ENCODE data around the gene PPP4R4. TPM values are rescaled to one million over a fixed set of nuclear protein-coding genes. Genes with fewer than 3 reads are reported as not detected.

Gene PPP4R4
- total RNA-seq, 1 experiment from 2014 or later: 1.1 TPM

DNA sequence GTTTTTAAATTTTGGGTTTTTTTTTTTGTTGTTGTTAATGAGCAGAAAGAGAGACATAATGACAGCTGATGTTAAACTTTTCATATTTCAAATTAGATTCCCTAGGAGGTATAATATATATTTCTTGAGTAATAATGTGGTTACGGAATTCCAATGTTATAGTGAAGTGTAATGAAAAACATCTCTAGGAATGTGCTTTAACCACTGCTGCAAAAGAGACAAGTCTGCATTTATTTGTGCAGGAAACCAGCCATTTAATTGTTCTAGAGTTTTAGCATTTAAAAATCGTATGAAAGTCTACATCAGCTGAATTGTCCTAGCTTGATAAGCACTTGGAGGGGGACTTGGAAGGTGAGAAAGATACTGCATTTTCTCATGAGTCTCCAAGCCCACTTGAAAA lies 104.6 kb downstream of the PPP4R4 start:
- no peak for TF ChIP-seq TCF7L2 (IDR thresholded peaks at IDR 0.05; ENCODE audit: low read depth, low read length)
- TF ChIP-seq, protein P1, sequence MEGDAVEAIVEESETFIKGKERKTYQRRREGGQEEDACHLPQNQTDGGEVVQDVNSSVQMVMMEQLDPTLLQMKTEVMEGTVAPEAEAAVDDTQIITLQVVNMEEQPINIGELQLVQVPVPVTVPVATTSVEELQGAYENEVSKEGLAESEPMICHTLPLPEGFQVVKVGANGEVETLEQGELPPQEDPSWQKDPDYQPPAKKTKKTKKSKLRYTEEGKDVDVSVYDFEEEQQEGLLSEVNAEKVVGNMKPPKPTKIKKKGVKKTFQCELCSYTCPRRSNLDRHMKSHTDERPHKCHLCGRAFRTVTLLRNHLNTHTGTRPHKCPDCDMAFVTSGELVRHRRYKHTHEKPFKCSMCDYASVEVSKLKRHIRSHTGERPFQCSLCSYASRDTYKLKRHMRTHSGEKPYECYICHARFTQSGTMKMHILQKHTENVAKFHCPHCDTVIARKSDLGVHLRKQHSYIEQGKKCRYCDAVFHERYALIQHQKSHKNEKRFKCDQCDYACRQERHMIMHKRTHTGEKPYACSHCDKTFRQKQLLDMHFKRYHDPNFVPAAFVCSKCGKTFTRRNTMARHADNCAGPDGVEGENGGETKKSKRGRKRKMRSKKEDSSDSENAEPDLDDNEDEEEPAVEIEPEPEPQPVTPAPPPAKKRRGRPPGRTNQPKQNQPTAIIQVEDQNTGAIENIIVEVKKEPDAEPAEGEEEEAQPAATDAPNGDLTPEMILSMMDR (IDR thresholded peaks at IDR 0.05): no peak
- TF ChIP-seq POLR2AphosphoS5 (IDR thresholded peaks at IDR 0.05; ENCODE audit: low read depth, low read length): no peak
- TF ChIP-seq SIN3A (IDR thresholded peaks at IDR 0.05; ENCODE audit: borderline replicate concordance, insufficient read depth, low read depth, low read length): no peak
- TF ChIP-seq, protein P2, sequence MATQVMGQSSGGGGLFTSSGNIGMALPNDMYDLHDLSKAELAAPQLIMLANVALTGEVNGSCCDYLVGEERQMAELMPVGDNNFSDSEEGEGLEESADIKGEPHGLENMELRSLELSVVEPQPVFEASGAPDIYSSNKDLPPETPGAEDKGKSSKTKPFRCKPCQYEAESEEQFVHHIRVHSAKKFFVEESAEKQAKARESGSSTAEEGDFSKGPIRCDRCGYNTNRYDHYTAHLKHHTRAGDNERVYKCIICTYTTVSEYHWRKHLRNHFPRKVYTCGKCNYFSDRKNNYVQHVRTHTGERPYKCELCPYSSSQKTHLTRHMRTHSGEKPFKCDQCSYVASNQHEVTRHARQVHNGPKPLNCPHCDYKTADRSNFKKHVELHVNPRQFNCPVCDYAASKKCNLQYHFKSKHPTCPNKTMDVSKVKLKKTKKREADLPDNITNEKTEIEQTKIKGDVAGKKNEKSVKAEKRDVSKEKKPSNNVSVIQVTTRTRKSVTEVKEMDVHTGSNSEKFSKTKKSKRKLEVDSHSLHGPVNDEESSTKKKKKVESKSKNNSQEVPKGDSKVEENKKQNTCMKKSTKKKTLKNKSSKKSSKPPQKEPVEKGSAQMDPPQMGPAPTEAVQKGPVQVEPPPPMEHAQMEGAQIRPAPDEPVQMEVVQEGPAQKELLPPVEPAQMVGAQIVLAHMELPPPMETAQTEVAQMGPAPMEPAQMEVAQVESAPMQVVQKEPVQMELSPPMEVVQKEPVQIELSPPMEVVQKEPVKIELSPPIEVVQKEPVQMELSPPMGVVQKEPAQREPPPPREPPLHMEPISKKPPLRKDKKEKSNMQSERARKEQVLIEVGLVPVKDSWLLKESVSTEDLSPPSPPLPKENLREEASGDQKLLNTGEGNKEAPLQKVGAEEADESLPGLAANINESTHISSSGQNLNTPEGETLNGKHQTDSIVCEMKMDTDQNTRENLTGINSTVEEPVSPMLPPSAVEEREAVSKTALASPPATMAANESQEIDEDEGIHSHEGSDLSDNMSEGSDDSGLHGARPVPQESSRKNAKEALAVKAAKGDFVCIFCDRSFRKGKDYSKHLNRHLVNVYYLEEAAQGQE (IDR thresholded peaks at IDR 0.05; ENCODE audit: insufficient read depth in 1 of 2, low read depth in 2 of 2, low read length in 1 of 2): no peak
- DNase-seq (ENCODE audit: low read depth, low spot score) (no peak), ATAC-seq (no peak)
- H3K36me3 ChIP-seq (ENCODE audit: control insufficient read depth, insufficient read depth, low read length): no peaks in the 10 kb centered on the region
- no peaks in the 10 kb centered on the region for H3K27me3 ChIP-seq (ENCODE audit: control insufficient read depth, insufficient read depth, low read length)
- CTCF ChIA-PET: no interaction called here
- POLR2A ChIA-PET: no interaction called here
- in situ Hi-C loops (cut with HindIII; ENCODE audit: low pct_unique_long_range_greater_than_20kb, low sequenced_read_pairs): no loop called here
- H3K4me3 ChIP-seq (ENCODE audit: low read depth in 2 of 2, low read length in 2 of 2): no peak overlapping the region
- no peak overlapping the region for H3K27ac ChIP-seq (ENCODE audit: low read length)
- no TSS peak for BruUV-seq (replicated peaks)
- intact Hi-C loops (cut with micrococcal nuclease; ENCODE audit: unreplicated experiment): no loop called here
- no peaks in the 10 kb centered on the region for H3K9me3 ChIP-seq (ENCODE audit: control insufficient read depth, insufficient read depth, low read depth, low read length)
- no peaks in the 10 kb centered on the region for H3K4me1 ChIP-seq (ENCODE audit: control insufficient read depth, insufficient read depth, low read length)

DNA sequence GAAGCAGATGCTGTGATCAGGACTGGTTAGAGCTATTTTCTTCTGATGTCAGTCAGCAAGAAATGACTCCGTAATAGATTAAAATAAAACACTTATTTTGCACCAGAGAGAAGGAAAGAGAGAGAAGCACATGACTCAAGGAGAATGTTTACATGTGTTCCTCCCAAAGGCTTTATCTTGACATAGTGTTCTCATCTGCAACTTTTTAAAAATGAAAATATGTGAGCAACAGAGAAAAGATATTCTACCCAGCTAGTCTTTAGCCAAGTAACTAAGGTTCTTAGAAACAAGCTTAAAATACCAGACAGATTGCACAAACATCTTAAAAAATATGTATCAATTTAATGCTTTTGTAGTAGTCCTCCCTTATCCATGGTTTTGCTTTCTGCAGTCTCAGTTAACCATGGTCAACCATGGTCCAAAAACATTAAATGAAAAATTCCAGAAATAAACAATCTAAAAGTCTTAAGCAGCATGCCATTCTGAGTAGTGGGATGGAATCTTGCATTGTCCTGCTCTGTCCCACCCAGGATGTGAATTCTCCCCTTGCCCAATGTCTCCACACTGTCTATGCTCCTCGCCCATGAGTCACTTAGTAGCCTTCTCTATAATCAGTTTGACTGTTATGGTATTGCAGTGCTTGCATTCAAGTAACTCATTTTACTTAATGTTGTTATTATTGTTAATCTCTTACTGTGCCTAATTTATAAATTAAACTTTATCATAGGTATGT lies 109.0 kb downstream of the PPP4R4 start:
- BruUV-seq (replicated peaks): no TSS peak
- no peak for DNase-seq (ENCODE audit: low read depth, low spot score)
- ATAC-seq: no peak
- TF ChIP-seq, protein P2 (IDR thresholded peaks at IDR 0.05; ENCODE audit: insufficient read depth in 1 of 2, low read depth in 2 of 2, low read length in 1 of 2): no peak
- Histone ChIP-seq H3K4me3 (ENCODE audit: low read depth in 2 of 2, low read length in 2 of 2) (no peak overlapping the region), H3K27ac (ENCODE audit: low read length) (no peak overlapping the region), H3K27me3 (ENCODE audit: control insufficient read depth, insufficient read depth, low read length) (no peaks in the 10 kb centered on the region), H3K9me3 (ENCODE audit: control insufficient read depth, insufficient read depth, low read depth, low read length) (no peaks in the 10 kb centered on the region), H3K4me1 (ENCODE audit: control insufficient read depth, insufficient read depth, low read length) (no peaks in the 10 kb centered on the region), H3K36me3 (ENCODE audit: control insufficient read depth, insufficient read depth, low read length) (no peaks in the 10 kb centered on the region)
- ChIA-PET CTCF (interaction anchor here (0.5 kb wide), 1 partner anchor 15 kb away, joined by 5 read pairs; no protein-coding TSS in a partner anchor), POLR2A (no interaction called here)
- in situ Hi-C loops (cut with HindIII; ENCODE audit: low pct_unique_long_range_greater_than_20kb, low sequenced_read_pairs): no loop called here
- intact Hi-C loops (cut with micrococcal nuclease; ENCODE audit: unreplicated experiment): no loop called here
